NCI-H82 treated with DMSO at 0.1 percent for 48 hours (cell line): Measurements from ENCODE around the gene EXD3.
"Not testable (repeated sequence)": the region's sequence is repeated elsewhere in the genome, so short reads cannot be mapped to it uniquely, and the experiment has no call there.

Source experiments
- DNase-seq: peaks from one replicate; lab custom pipeline; 2025; ENCODE audit not compliant: unreplicated experiment; lab: John Stamatoyannopoulos, UW

EXD3 gene

DNA sequence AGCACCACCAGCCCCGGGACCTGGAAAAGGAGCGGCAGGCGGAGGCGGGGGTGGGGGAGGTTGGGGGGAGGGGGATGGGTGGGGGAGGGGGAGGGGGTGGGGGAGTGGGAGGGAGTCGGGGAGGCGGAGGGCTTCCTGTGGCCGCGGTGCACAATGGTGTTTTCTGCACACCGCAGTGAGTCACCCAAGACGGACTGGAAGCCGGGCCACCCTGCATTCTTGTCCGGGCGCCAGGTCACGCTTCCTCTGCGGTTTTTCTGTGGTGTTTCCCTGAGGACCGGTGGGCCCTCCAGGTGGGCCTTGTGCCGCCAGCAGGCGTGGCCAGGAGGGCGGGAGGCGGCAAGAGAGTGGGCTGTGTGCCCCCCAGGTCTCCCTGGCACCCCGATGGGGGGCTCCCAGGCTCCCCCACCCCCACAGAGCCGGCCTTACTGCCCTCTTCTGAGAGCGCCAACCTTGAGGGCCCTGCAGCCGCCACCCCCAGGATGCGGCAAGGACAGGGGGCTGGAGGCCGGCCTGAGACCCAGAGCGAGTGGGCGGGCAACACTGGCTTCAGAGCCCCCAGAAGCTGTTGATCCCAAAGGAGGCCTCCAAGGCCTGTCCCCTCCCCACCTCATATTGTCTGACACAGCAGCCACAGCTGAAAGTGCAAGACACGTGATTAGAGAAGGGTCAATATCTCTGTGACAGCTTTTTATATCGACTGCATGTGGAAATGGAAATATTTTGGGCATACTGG, 11.1 kb downstream of the EXD3 start:
- no peak for DNase-seq

DNA sequence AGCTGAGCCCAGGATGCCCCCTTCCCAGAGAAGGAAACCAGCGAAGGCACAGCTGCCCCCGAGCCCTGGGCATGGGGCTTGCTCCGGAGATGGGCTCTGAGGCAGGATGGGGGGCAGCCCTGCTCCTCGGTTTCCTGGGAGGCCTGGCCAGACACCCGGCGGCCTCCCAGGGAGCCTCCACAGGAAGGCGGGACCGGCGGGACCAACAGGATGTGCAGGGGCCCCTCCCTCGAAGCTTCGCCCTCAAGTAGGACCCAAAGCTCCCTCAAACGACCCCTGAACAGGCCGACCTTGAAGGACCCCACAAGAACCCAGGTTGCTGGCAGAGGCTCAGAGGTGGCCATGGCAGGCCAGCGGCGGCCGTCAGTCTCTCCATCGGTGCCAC, 11.7 kb downstream of the EXD3 start:
- DNase-seq, result no peak

DNA sequence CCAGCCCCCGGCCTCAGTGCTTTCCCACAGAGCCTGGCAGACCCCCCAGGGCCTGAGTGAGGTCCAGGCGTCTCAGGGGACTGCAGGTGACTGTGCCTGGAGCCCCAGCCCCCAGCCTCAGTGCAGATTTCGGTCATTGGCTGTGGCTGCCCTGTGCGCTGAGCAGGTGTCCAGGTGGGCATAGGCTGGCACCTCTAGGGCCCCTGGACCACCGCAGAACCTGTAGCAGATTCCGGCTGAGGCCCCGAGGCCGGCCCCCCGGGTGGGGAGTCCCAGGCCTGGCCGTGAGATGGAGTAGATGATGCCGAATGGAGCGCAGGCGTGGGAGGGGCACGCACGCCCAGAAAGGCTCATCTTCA, 12.1 kb downstream of the EXD3 start:
- DNase-seq, result no peak

DNA sequence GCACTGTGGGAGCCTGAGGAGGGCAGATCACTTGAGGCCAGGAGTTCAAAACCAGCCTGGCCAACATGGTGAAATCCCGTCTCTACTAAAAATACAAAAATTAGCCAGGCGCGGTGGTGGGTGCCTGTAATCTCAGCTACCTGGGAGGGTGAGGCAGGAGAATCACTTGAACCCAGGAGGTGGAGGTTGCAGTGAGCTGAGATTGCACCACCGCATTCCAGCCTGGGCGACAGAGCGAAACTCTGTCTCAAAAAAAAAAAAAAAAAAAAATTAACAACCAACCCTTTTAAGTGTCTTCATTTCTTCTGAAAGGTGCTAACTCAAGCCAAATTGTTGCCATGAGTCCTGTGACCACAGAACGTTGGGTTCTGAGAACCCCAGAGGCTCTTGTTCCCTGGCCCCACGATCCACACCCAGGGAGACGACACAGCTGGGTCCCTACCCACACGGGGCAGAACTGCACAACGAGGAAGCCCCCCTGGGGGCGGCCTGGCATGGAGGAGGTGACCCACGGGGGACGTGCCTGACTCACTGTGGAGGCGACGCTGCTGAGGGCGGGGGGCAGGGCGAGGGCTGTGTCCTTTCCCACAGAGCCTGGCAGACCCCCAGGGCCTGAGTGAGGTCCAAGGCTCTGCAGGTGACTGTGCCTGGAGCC, 12.6 kb downstream of the EXD3 start:
- DNase-seq, result not testable (repeated sequence)

DNA sequence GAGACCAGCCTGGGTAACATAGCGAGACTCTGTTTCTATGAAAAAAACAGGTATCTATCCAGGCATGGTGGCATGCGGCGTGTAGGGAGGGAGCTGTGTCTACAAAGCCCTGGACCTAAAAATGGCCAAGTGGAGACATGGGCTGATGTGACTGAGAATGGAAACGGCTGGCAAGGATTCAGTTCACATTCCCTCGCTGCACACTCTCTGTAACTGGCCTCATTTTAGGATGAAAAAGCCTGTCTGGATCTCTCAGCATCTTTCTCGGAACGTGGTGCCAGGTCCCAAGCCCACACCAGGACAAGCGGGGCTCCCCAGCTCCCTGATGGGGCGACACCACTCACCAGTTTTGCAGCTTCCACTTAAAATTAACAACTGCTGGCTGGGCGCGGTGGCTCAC, 13.4 kb downstream of the EXD3 start:
- DNase-seq, result no peak

DNA sequence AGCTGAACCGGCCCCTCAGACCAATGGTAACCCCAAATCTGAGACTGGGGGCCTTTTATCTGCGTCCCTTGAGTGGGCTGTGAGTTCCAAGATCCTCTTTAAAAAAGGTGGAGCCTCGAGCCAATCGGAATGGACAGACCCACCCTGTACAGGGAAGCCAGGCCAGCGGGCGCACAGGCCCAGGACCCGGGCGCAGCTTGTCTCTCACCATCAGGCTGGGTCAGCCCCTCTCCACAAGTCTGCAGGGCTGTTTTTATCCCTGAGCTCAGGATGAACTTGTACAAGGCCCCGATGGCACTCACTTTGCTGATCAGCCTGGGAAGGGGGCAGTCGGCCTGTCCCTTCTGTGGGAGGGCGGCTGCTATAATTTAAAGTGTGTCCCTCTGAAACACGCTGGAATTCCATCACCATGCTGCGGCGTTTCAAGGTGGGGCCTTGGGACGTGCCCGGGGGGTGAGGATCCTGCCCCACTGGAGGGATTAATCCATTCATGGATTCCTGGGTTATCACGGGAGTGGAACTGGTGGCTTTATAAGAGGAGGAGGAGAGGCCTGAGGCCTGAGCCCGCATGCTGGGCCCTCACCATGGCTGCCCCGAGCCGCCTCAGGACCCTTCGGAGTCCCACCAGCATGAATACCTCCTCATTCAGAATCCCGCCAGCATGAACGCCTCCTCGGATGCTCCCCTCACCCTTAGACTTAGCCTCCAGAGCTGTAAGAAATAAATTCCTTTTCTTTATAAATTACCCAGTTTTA, 14.1 kb downstream of the EXD3 start:
- DNase-seq, result no peak

GRCh38 chr9:137407590-137408300, 15.2 kb downstream of the EXD3 start:
- no peak for DNase-seq

GRCh38 chr9:137406876-137407589, 15.9 kb downstream of the EXD3 start:
- DNase-seq, result no peak

GRCh38 chr9:137406085-137406760, 16.7 kb downstream of the EXD3 start:
- no peak for DNase-seq

GRCh38 chr9:137405677-137406081, 17.3 kb downstream of the EXD3 start:
- no peak for DNase-seq

DNA sequence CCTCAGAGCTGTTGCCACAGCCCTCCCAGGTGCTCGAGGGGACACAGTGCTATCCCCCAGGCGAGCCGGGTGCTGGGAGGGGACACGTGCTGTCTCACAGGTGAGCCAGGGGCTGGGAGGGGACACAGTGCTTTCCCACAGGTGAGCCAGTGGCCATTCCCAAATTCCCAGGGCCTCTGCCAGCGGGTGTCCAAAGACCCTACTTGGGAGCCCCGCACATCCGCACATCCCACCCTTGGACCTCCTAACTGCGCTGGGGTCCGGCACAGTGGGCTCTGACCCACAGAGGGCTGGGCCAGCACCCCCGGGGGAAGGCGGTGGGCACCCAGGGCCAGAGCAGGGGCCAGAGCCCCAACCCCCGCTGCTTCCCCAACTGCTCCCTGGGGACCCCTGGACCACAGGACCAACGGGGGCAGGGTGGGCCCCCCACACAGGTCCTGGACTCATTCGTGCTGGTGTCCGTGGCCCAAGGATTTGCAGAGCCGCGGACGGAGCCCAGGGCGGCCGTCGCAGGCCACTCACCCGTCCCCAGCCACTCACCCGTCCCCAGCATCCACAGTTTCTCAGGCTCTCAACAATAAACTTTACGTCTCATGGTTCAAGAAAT, 17.9 kb downstream of the EXD3 start:
- no peak for DNase-seq

DNA sequence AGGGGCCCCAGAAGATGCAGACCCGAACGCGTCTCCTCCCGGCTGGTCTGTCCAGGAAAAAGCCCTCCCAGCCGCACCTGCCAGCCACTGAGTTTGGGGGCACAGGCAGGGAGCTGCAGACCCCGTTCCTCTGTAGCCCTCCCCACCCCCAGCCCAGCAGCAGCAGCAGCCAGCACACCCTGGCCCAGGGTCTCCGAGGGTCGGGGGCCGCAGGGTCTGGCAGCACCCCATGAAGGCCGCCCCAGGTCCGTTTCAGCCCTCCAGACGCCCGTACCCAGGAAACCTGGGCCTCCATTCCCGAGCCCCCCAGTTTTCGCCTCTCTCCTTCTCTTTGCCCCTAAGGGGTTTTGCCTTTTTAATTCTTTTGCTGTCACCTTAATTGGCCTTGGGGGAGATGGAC, 19.7 kb downstream of the EXD3 start:
- no peak for DNase-seq

- DNase-seq, result no peak
Observed at GRCh38 chr9:137402746-137403145, 20.2 kb downstream of the EXD3 start.

DNA sequence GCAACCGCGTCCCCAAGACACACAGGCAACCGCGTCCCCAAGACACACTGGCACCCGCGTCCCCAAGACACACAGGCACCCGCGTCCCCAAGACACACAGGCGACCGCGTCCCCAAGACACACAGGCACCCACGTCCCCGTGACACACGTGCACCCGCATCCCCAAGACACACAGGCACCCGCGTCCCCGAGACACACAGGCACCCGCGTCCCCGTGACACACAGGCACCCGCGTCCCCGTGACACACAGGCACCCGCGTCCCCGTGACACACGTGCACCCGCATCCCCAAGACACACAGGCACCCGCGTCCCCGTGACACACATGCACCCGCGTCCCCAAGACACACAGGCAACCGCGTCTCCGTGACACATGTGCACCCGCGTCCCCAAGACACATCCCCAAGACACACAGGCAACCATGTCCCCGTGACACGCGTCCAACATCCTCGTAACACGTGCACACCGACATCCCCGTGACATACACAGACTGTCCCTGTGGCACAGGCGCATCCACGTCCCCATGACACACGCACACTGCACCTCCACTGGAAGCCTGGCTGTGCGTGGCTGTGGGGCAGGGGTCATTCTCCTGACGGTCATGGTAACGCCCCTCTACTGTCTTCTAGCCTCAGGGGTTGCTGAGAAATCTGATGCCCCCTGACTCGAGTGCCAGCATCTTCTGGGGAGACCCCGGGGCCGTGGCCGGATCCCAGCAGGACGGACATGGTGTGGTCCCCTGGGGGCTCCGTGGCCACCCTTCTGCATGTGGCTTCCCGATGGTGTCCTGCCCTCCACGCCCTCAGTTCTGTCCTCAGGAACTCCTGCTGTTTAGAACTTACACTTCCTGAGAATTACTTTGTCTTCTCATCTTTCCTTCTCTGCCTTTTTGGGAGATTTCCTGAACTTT, 24.1 kb downstream of the EXD3 start:
- DNase-seq, result no peak

DNA sequence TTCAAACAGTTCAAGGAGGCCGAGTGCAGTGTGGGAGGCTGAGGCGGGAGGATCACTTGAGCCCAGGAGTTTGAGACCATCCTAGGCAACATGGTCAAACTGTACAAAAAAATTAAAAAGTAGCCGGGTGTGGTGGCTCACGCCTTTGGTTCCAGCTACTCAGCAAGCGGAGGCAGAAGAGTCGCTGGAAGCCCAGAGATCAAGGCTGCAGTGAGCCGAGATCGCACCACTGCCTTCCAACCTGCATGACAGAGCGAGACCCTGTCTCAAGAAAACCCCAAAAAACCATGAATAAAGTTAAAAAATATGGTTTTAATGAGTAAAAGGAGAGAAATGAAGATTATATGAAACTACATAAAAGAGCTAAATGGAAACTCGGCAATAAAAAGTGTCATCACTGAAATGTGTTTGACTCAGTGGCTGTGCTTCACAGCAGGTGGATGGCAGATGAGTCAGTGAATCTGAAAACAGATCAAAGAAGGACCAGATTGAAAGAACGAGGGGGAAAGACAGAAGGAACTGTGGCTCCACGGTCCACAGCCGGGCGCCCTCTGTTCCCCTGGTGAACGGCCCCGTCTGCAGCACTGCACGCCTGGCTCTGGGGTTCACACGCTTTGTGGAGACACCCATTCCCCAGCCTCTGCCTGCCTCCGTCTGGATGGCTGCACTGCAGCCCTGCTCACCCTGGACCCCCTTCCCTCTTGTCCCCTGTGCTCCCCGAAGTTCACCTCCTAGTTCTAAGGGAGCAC, 25.1 kb downstream of the EXD3 start:
- DNase-seq, result no peak

GRCh38 chr9:137396634-137397367, 26.2 kb downstream of the EXD3 start:
- DNase-seq, result no peak

- no peak for DNase-seq
Observed at GRCh38 chr9:137396227-137396626, 26.7 kb downstream of the EXD3 start.

DNA sequence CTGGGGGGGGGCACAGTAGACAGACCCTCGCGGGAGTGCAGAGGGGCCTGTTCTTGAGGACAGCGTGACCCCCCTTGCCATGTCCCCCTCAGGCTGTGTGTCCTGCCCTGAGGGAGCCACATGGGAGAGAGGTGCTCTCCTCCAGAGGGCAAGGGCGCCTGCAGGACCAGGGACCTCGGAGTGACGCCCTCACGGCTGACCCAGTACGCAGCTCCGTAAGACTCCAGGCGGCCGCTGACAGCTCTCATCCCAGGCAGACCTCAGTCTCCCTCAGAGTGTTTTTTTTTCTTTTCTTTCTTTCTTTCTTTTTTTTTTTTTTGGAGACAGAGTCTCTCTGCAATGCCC, 27.3 kb downstream of the EXD3 start:
- DNase-seq, result no peak
